Stimulated activated CD8-positive, alpha-beta memory T cell treated with anti-CD3 and anti-CD28 coated beads, Interleukin-4, amount 100 ng/mL, for 48 hours (primary cell): ENCODE measurements around the gene ADAMTS2.
A peak's percentile ranks its signal among the peaks of the same experiment; 100 is the strongest.

Experiments used
- DNase-seq: peaks from one replicate; pipeline ENCODE4 v3.0.0-alpha.2; 2020

ADAMTS2 gene

DNA sequence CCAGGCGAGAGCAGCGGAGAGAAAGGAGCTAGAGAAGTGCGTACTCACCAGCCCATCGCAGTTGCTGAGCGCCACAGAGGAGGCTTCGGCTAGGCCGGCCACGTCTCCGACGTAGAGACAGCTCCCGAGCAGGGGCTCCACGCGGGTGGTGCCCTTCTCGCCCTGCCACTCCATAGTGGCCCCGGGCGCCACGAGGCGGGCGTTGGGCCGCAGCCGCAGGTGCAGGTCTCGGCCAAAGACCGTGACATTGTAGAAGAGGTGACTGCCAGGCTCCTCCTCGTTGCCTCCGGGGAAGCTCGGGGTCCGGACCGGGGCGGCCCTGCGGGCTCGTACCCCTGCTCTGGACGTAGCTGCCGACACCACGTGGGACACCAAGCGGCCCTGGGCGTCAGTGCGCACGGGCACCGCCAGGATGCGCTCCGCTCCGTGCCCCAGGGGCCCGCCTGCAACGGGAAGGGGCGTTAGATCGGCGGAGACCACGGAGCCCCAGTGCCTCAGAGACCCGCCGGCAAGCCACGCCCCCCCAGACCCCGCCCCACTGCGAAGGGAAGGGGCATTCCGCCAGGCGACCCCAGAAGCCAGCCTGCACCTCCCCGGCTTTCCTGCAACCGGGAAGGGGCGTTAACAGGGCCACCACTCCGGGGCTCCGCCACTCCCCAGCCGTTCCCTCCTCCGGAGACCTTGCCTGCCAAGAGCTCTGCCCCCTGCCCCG lies 1.4 kb downstream of the ADAMTS2 start:
- peak; percentile 32 for DNase-seq

GRCh38 chr5:179343021-179343718 lies 2.1 kb downstream of the ADAMTS2 start:
- no peak for DNase-seq

GRCh38 chr5:179342577-179342976 lies 2.7 kb downstream of the ADAMTS2 start:
- DNase-seq: no peak

DNA sequence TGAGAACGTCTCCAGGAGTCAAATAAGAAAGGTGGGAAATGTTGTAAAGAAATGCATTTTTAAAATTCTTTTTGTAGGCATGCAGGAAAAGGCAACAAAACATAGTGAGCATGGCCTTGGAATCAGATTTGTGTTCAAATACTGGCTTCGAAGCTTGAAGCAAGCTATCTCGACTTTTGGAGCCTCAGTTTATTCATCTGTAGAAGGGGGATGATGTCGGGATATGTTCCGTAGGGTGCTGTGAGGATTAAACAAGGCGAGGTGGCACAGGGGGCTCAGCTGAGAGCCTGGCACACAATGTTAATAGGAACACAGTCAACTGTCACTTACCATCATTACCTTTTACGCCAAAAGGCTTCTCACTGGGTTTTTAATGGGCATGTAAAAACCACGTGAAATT lies 4.8 kb downstream of the ADAMTS2 start:
- no peak for DNase-seq

- no peak for DNase-seq
These were observed 5.3 kb downstream of the ADAMTS2 start for GRCh38 chr5:179339996-179340395.

DNA sequence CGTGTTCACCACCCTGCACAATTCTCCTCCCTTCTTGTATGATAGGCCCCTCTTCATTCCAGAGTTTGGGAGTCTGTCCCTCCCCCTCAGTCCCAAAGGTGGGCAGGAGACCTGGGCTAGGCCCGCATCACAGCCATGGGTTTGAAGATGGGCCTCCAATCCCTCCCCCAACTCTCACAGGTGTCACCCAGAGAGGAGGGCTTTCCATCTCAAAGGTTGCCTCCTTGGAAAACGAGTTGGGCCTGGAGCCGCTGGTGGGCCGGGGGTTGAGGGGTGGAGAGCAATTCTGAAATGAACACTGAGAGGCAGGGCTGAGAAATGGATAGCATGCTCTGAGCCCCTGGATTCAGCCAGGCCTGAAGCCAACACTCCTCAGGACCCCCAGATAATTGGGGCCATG lies 6.2 kb downstream of the ADAMTS2 start:
- no peak for DNase-seq

- DNase-seq: no peak
These were observed 7.2 kb downstream of the ADAMTS2 start for GRCh38 chr5:179337796-179338676.

- DNase-seq: no peak
These were observed 8.1 kb downstream of the ADAMTS2 start for GRCh38 chr5:179336871-179337795.

DNA sequence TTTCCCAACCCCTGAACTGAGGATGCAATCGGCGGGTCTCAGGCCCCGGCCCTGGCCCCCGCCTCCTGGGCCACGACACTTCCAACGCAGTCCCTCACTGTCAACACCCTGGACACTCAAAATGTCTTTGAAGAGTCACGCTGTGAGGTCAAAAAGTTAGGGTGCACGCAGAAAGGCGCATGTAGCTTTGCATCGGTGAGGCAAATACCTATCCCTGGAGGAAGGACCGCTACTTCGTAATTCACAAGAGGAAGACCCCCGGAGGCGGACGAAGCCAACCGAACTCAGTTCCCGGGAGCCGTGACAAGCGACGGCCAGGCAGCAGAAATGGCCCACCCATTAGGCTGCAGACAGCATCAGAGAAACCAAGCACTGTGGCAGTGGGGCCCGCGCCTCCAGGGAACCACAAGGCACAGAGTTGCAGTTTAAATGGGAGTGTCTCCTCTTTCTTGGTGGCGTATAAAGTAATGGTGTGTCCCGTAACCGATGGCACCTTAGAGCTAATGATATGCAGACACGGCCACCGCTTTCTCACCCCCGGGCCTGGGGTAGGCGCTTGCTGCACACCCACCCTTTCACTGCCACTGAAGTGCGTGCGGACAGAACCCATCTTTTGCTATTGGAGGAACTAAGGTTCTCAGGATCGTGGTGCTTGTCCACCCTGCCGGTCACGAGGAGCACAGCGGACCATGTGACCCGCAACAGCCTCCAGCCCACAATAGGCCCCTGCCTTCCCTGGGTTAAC lies 9.0 kb downstream of the ADAMTS2 start:
- no peak for DNase-seq

- no peak for DNase-seq
These were observed 11.2 kb downstream of the ADAMTS2 start for GRCh38 chr5:179333796-179334761.

- DNase-seq: no peak
These were observed 12.4 kb downstream of the ADAMTS2 start for GRCh38 chr5:179332741-179333290.

GRCh38 chr5:179331591-179332375 lies 13.5 kb downstream of the ADAMTS2 start:
- DNase-seq: no peak

DNA sequence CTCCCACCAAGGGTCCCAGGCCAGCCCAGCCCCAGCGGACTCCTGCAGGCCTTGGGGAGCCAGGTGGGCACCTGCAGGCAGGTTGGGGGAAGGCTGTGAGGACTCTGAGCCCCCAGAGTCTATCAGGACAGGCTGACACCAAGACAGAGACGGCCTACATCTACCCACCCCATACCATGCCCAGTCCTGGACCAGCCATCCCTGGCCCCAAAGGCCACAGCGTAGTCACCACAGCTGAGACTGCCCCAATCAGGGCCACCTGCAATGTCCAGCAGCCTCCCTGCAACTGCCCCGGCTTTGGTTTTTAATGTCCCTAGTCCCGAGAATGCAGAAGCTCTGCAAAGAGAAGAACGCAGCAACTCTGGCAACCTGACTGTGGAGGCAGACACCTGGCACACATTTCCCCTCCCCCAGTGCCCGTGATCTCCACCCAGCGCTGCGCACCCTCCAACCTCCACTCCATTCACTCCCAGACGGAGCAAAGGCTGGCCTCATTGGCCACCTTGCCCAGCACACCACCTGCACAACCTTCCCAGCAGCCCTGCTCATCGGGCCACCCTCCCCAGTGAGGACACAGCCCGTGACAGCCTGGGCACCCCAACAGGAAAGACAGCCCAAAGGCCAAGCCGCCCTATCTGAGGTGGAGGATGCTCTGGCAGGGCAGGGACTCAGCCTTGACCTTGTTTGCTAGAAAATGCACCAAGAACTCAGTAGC lies 14.9 kb downstream of the ADAMTS2 start:
- no peak for DNase-seq

GRCh38 chr5:179328291-179328690 lies 17.0 kb downstream of the ADAMTS2 start:
- no peak for DNase-seq

DNA sequence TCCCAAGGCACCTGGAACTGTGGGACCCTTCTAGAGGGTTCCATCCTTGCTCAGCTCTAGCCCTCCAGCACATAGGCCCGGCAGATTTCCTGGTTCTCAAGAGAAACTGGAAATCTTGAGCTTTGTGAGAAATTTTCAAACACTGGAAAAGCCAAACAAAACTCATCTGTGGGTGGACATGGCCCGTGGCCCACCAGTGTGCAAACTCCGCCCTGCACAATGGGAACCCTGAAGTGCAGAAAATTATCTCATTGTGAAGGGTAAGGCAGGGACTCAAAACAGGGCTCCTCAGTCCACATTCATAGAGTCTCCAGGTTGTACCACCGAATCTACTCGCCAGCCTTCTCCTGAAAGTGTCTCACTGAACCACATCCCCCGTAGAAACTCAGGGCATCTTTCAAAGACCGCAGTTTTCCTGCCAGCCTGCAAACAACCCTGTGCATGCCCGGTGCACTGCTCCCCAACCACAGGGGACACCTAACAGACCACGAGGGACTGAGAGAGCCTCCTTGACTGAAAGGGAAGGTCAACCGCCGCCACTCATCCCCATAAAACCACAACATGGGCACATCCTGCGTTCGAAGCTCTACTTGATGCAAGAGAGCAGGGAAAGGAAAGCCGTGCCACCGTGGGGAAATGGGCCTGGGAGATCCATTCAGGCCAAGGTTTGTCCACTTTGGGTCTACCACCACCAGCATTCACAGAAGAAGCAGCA lies 18.1 kb downstream of the ADAMTS2 start:
- DNase-seq: no peak

- no peak for DNase-seq
These were observed 18.9 kb downstream of the ADAMTS2 start for GRCh38 chr5:179326122-179326927.
